ENCODE results near the gene TBL1X.

GRCh38 chrX:9518889-9519288, 54.0 kb downstream of the TBL1X start:
- TF ChIP-seq POLR2A (IDR thresholded peaks at IDR 0.05) (no peak), CTCF (IDR thresholded peaks at IDR 0.05) (no peak)
